ENCODE results near the gene PNMA6F. TPM values are rescaled to one million over a fixed set of nuclear protein-coding genes. Genes with fewer than 3 reads are reported as not detected.

The PNMA6F gene
- total and polyA plus RNA-seq, 2 of the 8 experiments (the other 6 are each of a cell fraction or from before 2014, with no cell fraction given), result 0.12 to 0.22 TPM

DNA sequence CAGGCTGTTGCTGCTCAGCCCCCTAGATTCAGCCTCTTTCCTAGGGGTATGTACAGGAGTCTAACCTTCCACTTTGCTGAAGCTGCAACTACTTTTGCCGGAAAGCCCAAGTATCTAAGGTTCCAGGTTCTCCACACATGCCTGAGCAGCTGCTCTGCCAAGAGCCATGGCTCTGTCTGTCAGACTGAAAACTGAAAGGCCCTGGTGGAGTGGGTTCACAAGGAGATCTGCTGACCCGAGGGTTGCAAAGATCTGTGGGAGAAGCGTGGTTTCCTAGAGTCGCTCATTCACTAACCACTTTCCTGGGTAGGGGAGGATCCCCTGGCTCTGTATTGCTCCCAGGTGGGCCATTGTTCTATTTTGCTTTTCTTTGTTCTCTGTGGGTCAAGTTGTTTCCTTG, 6.0 kb upstream of the PNMA6F start:
- Histone ChIP-seq H2BK5ac (ENCODE audit: low read depth, low read length) (no peak overlapping the region), H4K20me1 (replicated peaks in 1 of 2; ENCODE audit: control insufficient read depth in 1 of 2, insufficient read depth in 2 of 2, low read length in 2 of 2) (no peaks in the 10 kb centered on the region), H3K4ac (replicated peaks; ENCODE audit: insufficient read length, low read depth, low read length) (no peak overlapping the region), H2BK120ac (replicated peaks; ENCODE audit: low read depth, low read length) (no peak overlapping the region), H4K5ac (ENCODE audit: insufficient read length, low read depth, low read length) (no peak overlapping the region), H3K27me3 (replicated peaks in 1 of 4; ENCODE audit: control insufficient read depth in 3 of 4, extremely low read depth in 1 of 4, insufficient read depth in 3 of 4, low read length in 3 of 4) (no peaks in the 10 kb centered on the region), H3K79me1 (ENCODE audit: low read depth, low read length) (no peaks in the 10 kb centered on the region), H4K91ac (replicated peaks; ENCODE audit: insufficient read length, low read length) (no peak overlapping the region), H3K18ac (ENCODE audit: extremely low read depth, low read length) (no peak overlapping the region), H3K9me3 (ENCODE audit: insufficient read depth in 2 of 2, low read depth in 1 of 2, low read length in 1 of 2) (no peaks in the 10 kb centered on the region), H3K27ac (ENCODE audit: low read depth, low read length) (no peak overlapping the region), H2BK12ac (ENCODE audit: low read depth, low read length) (no peak overlapping the region), H2BK20ac (ENCODE audit: low read length) (no peak overlapping the region), H2AFZ (ENCODE audit: low read length) (no peak overlapping the region), H3K4me1 (replicated peaks in 1 of 4; ENCODE audit: control insufficient read depth in 3 of 4, insufficient read depth in 4 of 4, low read length in 3 of 4) (no peaks in the 10 kb centered on the region), H3K56ac (replicated peaks; ENCODE audit: insufficient read length, low read depth, low read length) (no peak overlapping the region), H2AK5ac (ENCODE audit: low read depth, low read length) (no peak overlapping the region), H3K9ac (replicated peaks in 1 of 4; ENCODE audit: extremely low read depth in 1 of 4, low read depth in 3 of 4, low read length in 3 of 4) (no peak overlapping the region), H4K8ac (ENCODE audit: extremely low read depth, insufficient read depth, low read length) (no peak overlapping the region), H3K14ac (ENCODE audit: insufficient read length) (no peak overlapping the region), H3K23me2 (ENCODE audit: low read depth, low read length) (no peaks in the 10 kb centered on the region), H3K4me3 (ENCODE audit: extremely low read depth in 1 of 4, insufficient read depth in 2 of 4, low read depth in 3 of 4, low read length in 4 of 4) (no peak overlapping the region), H3K4me2 (ENCODE audit: insufficient read depth in 1 of 2, low read depth in 2 of 2, low read length in 2 of 2) (no peak overlapping the region), H2BK15ac (ENCODE audit: low read length) (no peak overlapping the region), H3K36me3 (ENCODE audit: control insufficient read depth in 2 of 4, insufficient read depth in 4 of 4, low read length in 3 of 4) (no peaks in the 10 kb centered on the region), H3K23ac (ENCODE audit: insufficient read length) (no peak overlapping the region), H3K79me2 (ENCODE audit: control insufficient read depth in 1 of 2, insufficient read depth in 2 of 2, low read length in 2 of 2) (no peaks in the 10 kb centered on the region)
- ChIA-PET POLR2A (ENCODE audit: partially characterized antibody) (no interaction called here), CTCF (ENCODE audit: partially characterized antibody) (no interaction called here)
- 100% methylated on average over 2 of the region's 4 CpGs; no CpG with 5 or more reads in 1 of the 2 experiments for WGBS, 2 experiments (ENCODE audit: extremely low coverage in 1 of 2, insufficient coverage in 1 of 2, insufficient read length in 1 of 2, insufficient replicate concordance in 2 of 2, low coverage in 1 of 2, low lambda C conversion rate in 2 of 2, missing lambda C conversion rate in 1 of 2)
- TF ChIP-seq, protein P1, sequence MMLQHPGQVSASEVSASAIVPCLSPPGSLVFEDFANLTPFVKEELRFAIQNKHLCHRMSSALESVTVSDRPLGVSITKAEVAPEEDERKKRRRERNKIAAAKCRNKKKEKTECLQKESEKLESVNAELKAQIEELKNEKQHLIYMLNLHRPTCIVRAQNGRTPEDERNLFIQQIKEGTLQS (IDR thresholded peaks at IDR 0.05; ENCODE audit: insufficient read depth, low read depth, low read length), result no peak
- TF ChIP-seq POLR2A (IDR thresholded peaks at IDR 0.05; ENCODE audit: control extremely low read depth in 1 of 2, low read depth in 2 of 2, low read length in 2 of 2) (no peak), KDM5A (IDR thresholded peaks at IDR 0.05; ENCODE audit: low read length) (no peak), PHF8 (conservative IDR thresholded peaks at IDR 0.05; ENCODE audit: low read depth, low read length) (no peak), SIRT6 (IDR thresholded peaks at IDR 0.05; ENCODE audit: low read length) (no peak), RXRA (IDR thresholded peaks at IDR 0.05; ENCODE audit: insufficient read depth, low read depth, low read length) (no peak)
- TF ChIP-seq, protein P2, sequence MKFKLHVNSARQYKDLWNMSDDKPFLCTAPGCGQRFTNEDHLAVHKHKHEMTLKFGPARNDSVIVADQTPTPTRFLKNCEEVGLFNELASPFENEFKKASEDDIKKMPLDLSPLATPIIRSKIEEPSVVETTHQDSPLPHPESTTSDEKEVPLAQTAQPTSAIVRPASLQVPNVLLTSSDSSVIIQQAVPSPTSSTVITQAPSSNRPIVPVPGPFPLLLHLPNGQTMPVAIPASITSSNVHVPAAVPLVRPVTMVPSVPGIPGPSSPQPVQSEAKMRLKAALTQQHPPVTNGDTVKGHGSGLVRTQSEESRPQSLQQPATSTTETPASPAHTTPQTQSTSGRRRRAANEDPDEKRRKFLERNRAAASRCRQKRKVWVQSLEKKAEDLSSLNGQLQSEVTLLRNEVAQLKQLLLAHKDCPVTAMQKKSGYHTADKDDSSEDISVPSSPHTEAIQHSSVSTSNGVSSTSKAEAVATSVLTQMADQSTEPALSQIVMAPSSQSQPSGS (IDR thresholded peaks at IDR 0.05; ENCODE audit: low read length), result no peak
- TF ChIP-seq, protein P3, sequence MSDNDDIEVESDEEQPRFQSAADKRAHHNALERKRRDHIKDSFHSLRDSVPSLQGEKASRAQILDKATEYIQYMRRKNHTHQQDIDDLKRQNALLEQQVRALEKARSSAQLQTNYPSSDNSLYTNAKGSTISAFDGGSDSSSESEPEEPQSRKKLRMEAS (IDR thresholded peaks at IDR 0.05), result no peak
- TF ChIP-seq, protein P4, sequence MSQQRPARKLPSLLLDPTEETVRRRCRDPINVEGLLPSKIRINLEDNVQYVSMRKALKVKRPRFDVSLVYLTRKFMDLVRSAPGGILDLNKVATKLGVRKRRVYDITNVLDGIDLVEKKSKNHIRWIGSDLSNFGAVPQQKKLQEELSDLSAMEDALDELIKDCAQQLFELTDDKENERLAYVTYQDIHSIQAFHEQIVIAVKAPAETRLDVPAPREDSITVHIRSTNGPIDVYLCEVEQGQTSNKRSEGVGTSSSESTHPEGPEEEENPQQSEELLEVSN (IDR thresholded peaks at IDR 0.05), result no peak
- no peak for FAIRE-seq
- no peak for DNase-seq (ENCODE audit: low read depth in 1 of 2, low spot score in 2 of 2)

Measured in H1 (cell line).